Measurements from ENCODE around the gene GRN. TPM values are rescaled to one million over a fixed set of nuclear protein-coding genes. Genes with fewer than 3 reads are reported as not detected.

Gene GRN
- total RNA-seq, 1 donor from 2014 or later, result 327 TPM

DNA sequence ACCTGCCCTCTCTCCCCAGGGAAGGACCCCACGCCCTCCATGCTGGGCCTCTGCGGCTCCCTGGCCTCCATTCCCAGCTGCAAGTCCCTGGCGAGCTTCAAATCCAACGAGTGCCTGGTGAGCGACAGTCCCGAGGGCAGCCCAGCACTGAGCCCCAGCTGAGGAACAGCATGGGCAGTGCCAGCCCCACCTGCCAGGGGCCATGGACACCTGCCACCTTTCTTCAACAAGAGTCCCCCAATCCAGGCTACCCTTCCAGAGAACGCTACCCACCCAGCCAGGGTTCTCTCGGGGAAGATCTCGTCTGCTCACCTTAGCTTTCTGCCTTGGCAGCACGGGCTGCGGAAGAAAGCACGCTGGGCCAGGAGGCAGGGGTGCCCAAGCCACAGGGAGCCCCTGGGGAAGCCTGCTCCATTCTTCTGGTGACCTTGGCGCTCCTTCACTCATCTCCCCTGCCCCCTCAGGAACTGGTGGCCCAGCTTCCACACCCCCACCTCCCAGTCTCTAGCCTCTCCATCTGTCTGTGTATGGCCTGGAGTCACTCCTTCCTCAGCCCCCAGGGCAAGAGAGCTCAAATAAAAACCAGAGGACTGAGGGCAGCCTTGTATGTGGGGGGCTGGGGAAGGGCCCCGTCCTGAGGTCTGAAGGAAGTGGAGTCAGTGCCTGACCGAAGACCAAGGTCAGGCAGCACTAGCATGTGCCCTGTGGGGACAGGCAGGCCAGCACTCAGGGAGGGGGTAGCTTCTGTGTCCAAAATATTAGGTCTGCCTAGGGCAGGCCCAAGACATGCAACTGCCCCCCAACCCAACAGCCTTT, 26.8 kb upstream of the GRN start:
- Mint-ChIP-seq H3K36me3 (ENCODE audit: low read depth, unreplicated experiment) (peaks cover 12% of the 10 kb centered on the region), H3K27ac (ENCODE audit: unreplicated experiment) (no peak overlapping the region), H3K4me3 (ENCODE audit: unreplicated experiment) (no peak overlapping the region), H3K27me3 (ENCODE audit: low read depth, unreplicated experiment) (peaks cover 30% of the 10 kb centered on the region), H3K4me1 (ENCODE audit: low read depth, unreplicated experiment) (no peaks in the 10 kb centered on the region), H3K9me3 (ENCODE audit: unreplicated experiment) (peaks cover 4% of the 10 kb centered on the region)
- Histone ChIP-seq H3K9me3 (ENCODE audit: insufficient read depth, low read depth, low read length) (no peaks in the 10 kb centered on the region), H3K4me3 (ENCODE audit: insufficient read depth, low read depth, low read length) (no peak overlapping the region), H3K9ac (ENCODE audit: low read length) (no peak overlapping the region), H3K79me2 (ENCODE audit: insufficient read depth, low read length) (peaks cover 4% of the 10 kb centered on the region), H3K36me3 (ENCODE audit: insufficient read depth, low read length) (peaks cover 6% of the 10 kb centered on the region), H3K4me2 (ENCODE audit: low read length) (no peak overlapping the region), H3K27ac (ENCODE audit: low read depth, low read length) (no peak overlapping the region), H4K20me1 (ENCODE audit: insufficient read depth, low read length) (peaks cover 31% of the 10 kb centered on the region), H2AFZ (ENCODE audit: low read depth, low read length) (no peak overlapping the region), H3K27me3 (ENCODE audit: insufficient read depth, low read length) (peaks cover 29% of the 10 kb centered on the region), H3K4me1 (ENCODE audit: insufficient read depth, low read length) (no peaks in the 10 kb centered on the region)
- no peak for DNase-seq (ENCODE audit: low read depth)
- TF ChIP-seq EZH2 (IDR thresholded peaks at IDR 0.05; ENCODE audit: insufficient read depth, low read length), result no peak
- TF ChIP-seq, protein P1, sequence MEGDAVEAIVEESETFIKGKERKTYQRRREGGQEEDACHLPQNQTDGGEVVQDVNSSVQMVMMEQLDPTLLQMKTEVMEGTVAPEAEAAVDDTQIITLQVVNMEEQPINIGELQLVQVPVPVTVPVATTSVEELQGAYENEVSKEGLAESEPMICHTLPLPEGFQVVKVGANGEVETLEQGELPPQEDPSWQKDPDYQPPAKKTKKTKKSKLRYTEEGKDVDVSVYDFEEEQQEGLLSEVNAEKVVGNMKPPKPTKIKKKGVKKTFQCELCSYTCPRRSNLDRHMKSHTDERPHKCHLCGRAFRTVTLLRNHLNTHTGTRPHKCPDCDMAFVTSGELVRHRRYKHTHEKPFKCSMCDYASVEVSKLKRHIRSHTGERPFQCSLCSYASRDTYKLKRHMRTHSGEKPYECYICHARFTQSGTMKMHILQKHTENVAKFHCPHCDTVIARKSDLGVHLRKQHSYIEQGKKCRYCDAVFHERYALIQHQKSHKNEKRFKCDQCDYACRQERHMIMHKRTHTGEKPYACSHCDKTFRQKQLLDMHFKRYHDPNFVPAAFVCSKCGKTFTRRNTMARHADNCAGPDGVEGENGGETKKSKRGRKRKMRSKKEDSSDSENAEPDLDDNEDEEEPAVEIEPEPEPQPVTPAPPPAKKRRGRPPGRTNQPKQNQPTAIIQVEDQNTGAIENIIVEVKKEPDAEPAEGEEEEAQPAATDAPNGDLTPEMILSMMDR (IDR thresholded peaks at IDR 0.05; ENCODE audit: insufficient read depth, low read depth, low read length), result no peak
- FAIRE-seq, result no peak

DNA sequence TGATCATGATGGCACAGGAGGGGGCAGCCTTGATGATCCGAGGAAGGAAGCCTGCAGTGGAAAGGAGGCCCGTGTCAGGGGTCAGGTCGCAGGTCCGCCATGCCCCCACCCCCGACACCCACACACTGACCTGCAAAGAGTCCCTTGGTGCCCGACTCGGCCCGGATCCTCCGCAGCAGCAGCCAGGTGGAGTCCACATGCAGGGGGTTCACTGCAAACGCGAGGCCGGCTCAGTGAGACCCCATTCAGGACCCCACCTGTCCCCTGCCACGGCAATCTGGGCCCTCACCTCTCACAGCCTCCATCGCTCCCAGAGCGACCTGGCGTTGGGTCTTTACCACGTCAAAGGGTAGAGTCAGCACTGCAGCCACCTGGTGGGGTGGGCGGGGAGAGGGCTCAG, 25.0 kb upstream of the GRN start:
- Mint-ChIP-seq H3K4me3 (ENCODE audit: unreplicated experiment) (no peak overlapping the region), H3K4me1 (ENCODE audit: low read depth, unreplicated experiment) (no peaks in the 10 kb centered on the region), H3K27me3 (ENCODE audit: low read depth, unreplicated experiment) (peaks cover 22% of the 10 kb centered on the region), H3K9me3 (ENCODE audit: unreplicated experiment) (peaks cover 4% of the 10 kb centered on the region), H3K27ac (ENCODE audit: unreplicated experiment) (no peak overlapping the region), H3K36me3 (ENCODE audit: low read depth, unreplicated experiment) (peaks cover 12% of the 10 kb centered on the region)
- peaks cover 19% of the 10 kb centered on the region for H3K79me2 ChIP-seq (ENCODE audit: insufficient read depth, low read length)
- FAIRE-seq (no peak), DNase-seq (ENCODE audit: low read depth) (no peak)
- H3K27me3 ChIP-seq (ENCODE audit: insufficient read depth, low read length), result peaks cover 19% of the 10 kb centered on the region
- peaks cover 5% of the 10 kb centered on the region for H3K4me1 ChIP-seq (ENCODE audit: insufficient read depth, low read length)
- H3K4me2 ChIP-seq (ENCODE audit: low read length), result no peak overlapping the region
- H3K9ac ChIP-seq (ENCODE audit: low read length), result no peak overlapping the region
- no peak overlapping the region for H2AFZ ChIP-seq (ENCODE audit: low read depth, low read length)
- no peak overlapping the region for H3K27ac ChIP-seq (ENCODE audit: low read depth, low read length)
- H3K36me3 ChIP-seq (ENCODE audit: insufficient read depth, low read length), result peaks cover 6% of the 10 kb centered on the region
- TF ChIP-seq EZH2 (IDR thresholded peaks at IDR 0.05; ENCODE audit: insufficient read depth, low read length), result no peak
- TF ChIP-seq, protein P1 (IDR thresholded peaks at IDR 0.05; ENCODE audit: insufficient read depth, low read depth, low read length), result no peak
- no peaks in the 10 kb centered on the region for H3K9me3 ChIP-seq (ENCODE audit: insufficient read depth, low read depth, low read length)
- H3K4me3 ChIP-seq (ENCODE audit: insufficient read depth, low read depth, low read length), result no peak overlapping the region
- H4K20me1 ChIP-seq (ENCODE audit: insufficient read depth, low read length), result peaks cover 31% of the 10 kb centered on the region

Data from astrocyte (in vitro differentiated cells and primary cell).